HG03442 (cell line): Measurements from ENCODE around the gene HSD11B1L.
"Not testable (repeated sequence)": the region's sequence is repeated elsewhere in the genome, so short reads cannot be mapped to it uniquely, and the experiment has no call there.

Experiments
- ATAC-seq: cut with Tn5 transposase; IDR thresholded peaks from one replicate; pipeline ENCODE4 v1.9.1; 2021; ENCODE audit warnings: mild to moderate bottlenecking, moderate library complexity; ENCODE audit not compliant: unreplicated experiment

HSD11B1L gene

DNA sequence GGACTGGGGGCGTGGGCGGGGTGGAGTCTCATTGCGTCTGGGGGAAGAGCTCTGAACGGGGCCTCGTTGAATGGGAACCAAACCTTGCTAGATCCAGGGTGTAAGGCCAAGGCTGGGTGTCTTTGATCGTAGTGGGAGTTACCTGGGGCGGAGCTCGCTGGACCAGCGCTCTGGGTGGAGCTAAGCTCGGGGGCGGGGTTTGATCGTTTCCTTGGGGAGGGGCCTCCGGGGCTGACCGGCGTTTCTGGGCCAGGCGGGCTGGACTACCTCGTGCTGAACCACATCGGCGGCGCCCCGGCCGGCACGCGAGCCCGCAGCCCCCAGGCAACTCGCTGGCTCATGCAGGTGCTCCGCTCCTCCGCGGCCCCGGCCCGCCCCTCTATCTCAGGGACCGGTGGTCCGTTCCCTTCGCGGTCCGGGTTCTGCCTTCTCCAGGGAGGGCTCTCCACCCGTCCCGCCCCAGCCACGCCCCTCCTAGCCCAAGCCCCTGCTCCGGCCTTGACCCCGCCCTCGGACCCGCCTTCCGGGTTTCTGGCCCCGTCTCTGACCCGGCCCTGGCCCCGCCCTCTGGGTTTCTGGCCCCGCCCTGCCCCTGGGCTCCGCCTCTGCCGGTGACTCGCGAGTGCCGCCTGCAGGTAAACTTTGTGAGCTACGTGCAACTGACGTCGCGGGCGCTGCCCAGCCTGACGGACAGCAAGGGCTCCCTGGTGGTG lies 6.0 kb downstream of the HSD11B1L start:
- peak; percentile 46 for ATAC-seq

DNA sequence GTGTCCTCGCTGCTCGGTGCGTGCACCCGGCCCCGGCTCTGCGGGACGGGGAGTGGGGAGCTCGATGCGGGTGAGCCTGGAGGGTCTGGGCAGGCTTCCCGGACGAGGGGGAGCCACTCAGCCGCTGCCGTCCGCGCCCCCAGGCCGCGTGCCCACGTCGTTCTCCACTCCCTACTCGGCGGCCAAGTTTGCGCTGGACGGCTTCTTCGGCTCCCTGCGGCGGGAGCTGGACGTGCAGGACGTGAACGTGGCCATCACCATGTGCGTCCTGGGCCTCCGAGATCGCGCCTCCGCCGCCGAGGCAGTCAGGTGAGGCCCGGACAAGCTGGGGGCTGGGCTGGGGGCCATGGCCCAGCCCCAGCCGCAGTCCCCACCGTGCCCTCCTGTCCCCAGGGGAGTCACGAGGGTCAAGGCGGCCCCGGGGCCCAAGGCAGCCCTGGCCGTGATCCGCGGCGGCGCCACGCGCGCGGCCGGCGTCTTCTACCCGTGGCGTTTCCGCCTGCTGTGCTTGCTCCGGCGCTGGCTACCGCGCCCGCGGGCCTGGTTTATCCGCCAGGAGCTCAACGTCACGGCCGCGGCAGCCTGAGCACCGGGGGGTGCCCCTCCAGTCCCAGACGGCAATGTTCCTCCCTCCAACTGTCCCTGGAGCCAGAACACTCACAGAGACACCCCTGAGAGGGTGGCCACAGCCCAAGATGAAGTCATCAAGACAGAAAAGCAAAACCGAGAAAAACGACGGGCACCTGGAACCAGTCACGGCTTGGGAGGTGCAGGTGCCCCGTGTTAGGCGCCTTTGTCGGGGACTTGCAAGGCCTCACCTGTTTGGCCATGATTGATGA lies 6.8 kb downstream of the HSD11B1L start:
- no peak for ATAC-seq

- ATAC-seq: not testable (repeated sequence)
Observed at GRCh38 chr19:5688262-5688881, 7.5 kb downstream of the HSD11B1L start.

GRCh38 chr19:5690125-5690954 lies 9.5 kb downstream of the HSD11B1L start, which contains the start of gene RPL36:
RPL36 (plus strand) TSS chr19:5690295; CDS start chr19:5690508, 213 bp downstream.
- peak; percentile 54 for ATAC-seq

DNA sequence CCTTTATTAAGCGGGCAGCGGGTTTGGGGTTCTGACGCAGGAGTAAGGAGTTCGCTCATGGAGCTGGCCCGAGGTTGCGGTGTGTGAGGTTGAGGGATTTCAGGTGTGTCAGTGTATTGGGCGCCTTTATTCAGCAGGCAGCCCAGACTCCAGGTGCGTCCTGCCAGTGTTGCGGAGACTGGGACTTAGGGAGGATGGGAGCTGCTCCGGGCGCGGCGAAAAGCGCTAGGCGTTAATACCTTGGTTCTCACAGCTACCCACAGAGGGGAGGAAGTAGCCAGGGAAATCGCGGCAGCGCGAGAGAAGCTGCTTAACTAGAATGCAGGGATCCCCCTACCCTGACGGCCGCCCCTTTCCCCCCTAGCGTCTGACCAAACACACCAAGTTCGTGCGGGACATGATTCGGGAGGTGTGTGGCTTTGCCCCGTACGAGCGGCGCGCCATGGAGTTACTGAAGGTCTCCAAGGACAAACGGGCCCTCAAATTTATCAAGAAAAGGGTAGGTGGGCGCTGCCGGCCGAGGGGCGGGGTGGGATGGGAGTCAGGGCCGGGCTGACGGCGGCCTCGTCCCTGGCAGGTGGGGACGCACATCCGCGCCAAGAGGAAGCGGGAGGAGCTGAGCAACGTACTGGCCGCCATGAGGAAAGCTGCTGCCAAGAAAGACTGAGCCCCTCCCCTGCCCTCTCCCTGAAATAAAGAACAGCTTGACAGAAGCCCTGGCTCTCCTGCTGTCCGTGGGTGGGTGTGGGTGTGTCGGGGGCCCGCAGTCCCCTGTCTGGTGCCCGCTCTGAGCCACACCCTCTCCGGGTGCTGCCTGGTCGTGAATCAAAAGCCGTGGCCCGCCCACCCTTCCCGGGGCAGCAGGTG lies 10.4 kb downstream of the HSD11B1L start:
- ATAC-seq: no peak

GRCh38 chr19:5691822-5692722 lies 11.2 kb downstream of the HSD11B1L start:
- ATAC-seq: no peak

DNA sequence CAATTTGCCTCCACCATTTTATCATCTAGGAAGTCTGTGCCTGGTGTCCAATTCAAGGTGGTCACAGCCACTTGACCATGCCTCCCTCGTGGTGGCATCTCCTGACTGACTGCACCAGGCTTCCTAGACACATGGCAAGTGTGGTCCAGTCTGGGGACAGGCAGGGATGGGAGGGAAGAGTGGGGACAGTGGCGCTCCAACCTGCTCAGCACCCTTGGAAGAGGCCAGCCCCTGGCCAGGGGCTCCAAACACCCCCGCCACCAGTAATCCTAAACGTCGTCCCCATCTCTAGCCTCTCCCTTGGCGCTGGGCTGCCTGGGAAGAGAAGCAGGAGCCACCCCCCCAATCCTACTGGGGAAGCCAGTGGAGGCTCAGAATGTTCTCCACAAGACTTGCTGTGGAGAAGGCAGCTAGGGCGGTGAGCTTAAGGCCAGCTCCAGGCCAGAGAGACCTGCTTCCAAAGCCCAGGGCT lies 11.9 kb downstream of the HSD11B1L start:
- ATAC-seq: no peak

DNA sequence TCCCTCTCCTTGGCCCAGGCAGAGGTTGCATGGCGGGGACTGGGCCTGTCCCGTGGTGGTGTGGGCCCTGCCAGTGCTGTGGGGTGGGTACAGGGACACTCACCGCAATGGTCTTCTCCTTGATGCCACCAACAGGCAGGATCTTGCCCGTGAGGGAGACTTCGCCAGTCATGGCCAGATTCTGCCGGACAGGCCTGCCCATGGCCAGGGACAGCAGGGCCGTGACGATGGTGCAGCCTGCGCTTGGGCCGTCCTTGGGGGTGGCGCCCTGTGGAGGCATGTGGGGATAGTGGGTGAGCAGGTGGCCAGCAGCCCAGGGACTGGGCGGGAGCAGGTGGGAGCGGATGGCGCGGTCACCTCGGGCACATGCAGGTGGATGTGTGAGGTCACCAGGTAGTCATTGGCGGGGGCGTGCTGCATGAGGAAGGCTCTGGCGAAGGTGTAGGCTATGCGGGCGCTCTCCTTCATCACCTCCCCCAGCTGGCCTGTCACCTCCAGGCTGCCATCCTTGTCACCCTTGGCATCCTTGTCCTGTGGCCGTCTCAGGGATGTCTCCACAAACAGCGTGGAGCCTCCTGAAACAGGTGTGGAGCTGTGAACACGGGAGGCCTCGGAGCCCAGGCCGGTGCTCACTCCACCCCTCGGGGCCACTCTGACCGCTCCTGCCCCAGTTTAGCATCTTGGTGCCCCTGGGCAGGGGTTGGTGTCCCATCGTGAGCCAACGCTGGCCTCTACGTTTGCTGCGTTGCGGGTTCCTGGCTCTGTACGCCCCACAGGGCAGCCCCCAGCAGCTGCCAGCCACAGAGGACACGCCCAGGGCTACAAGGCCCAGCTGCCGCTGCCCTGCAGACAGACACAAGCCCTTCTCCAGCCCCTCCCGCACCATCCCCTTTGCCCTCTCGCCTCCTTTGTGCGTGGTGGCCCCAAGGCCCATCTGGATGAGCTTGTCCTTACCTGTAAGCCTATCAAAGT lies 12.7 kb downstream of the HSD11B1L start:
- no peak for ATAC-seq

DNA sequence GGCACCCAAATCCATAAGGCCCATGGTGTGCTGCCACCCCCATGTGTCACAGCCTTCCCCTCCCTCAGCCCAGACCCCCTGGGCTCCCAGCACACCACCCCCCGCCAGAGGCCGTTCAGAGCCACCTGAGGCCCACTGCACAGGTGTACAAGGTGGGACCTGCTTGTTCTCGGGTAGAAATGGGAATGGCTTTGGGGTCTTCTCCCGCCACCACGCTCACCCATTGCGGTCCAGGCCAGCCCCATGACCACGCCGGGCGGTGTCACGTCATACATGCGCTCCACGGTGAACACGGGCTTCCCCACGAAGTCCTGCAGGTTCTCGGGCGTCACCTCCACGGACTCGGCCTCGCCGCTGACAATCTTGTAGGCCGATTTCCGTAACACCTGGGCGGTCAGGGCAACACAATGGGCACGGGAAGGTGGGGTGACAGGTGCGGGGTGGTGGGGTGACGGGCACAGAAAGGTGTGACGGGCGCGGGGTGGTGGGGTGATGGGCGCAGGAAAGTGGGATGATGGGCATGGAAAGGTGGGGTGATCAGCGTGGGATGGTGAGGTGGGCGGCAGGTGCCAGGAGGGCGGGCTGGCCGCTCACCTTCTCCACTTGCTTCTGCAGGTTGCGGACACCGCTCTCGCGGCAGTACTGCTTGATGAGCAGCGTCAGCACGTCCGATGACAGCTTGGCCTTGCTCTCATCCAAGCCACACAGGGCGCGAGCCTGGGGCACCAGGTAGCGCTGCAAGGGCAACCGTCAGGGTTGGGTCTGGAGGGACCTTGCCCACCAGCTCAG lies 13.5 kb downstream of the HSD11B1L start:
- ATAC-seq: no peak

DNA sequence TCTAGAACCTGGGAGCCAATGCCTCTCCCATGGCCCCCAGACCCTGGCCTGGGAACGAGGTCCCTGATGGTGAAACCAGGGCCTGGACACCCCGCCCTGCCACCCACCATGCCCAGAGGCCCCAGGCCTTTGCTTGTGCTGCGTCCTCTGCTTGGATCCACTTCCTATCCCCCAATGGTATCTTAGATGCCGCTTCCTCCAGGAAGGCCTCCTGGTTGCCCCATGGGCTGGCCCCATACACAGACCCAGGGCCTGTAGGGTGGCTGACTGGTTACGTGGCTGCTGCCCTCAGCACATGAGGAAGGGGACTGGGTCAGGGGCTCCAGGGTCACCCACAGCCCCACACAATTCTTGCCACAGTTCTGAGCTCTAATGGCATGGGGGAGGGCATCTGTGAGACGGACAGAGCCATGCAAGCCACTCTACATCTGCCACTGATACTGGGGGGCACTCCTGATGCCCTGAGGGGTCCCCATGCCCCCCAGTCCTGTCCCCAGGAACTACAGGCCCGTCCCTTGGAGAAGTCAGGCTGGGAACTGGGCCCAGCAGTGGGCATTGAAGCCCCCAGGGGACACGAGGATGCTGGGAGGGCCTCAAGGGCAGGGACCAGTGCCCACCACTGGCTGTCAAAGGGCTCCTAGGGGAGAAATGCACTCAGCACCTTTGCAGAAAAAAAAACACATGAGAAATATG lies 14.3 kb downstream of the HSD11B1L start:
- ATAC-seq: no peak

GRCh38 chr19:5695649-5696195 lies 14.9 kb downstream of the HSD11B1L start:
- ATAC-seq: no peak

GRCh38 chr19:5696196-5697021 lies 15.6 kb downstream of the HSD11B1L start:
- ATAC-seq: no peak

- no peak for ATAC-seq
Observed at GRCh38 chr19:5697022-5697889, 16.4 kb downstream of the HSD11B1L start.
